DOHH2 (cell line): ENCODE measurements around the gene PLTP.

Experiments
- H3F3A ChIP-seq: fragments of 200-600 bp; sonication (generic), shearing (Covaris generic); 2 replicates; pipeline ENCODE4 v1.6.0; 2016; ENCODE audit warnings: antibody characterized with exemption, mild to moderate bottlenecking; ENCODE audit not compliant: control insufficient read depth, insufficient read depth
- H3K27ac ChIP-seq: fragments of 200-600 bp; sonication (generic); 2 replicates; pipeline ENCODE4 v1.5.1; 2014; ENCODE audit warnings: low read depth, mild to moderate bottlenecking, low read length, moderate library complexity
- H3K27me3 ChIP-seq: fragments of 200-600 bp; sonication (generic); 2 replicates; pipeline ENCODE4 v1.6.1; 2014; ENCODE audit warnings: mild to moderate bottlenecking, low read length, mixed read lengths; ENCODE audit not compliant: control insufficient read depth
- H3K36me3 ChIP-seq: fragments of 200-600 bp; sonication (generic); 2 replicates; pipeline ENCODE4 v1.6.1; 2014; ENCODE audit warnings: mild to moderate bottlenecking, low read length, moderate library complexity, mixed read lengths; ENCODE audit not compliant: control insufficient read depth
- H3K4me1 ChIP-seq: fragments of 200-600 bp; sonication (generic); 2 replicates; pipeline ENCODE4 v1.6.1; 2014; ENCODE audit warnings: mild to moderate bottlenecking, low read length, mixed read lengths; ENCODE audit not compliant: control insufficient read depth
- H3K4me2 ChIP-seq: fragments of 200-600 bp; sonication (generic); 2 replicates; pipeline ENCODE4 v1.6.0; 2014; ENCODE audit warnings: mild to moderate bottlenecking, low read length, moderate library complexity
- H3K4me3 ChIP-seq: fragments of 200-600 bp; sonication (generic); 2 replicates; pipeline ENCODE4 v1.5.1; 2014; ENCODE audit warnings: mild to moderate bottlenecking, low read length, mixed read lengths
- H3K79me2 ChIP-seq: fragments of 200-600 bp; sonication (generic); 2 replicates; pipeline ENCODE4 v1.6.1; 2014; ENCODE audit warnings: mild to moderate bottlenecking, low read length, mixed read lengths; ENCODE audit not compliant: control insufficient read depth
- H3K9me2 ChIP-seq: fragments of 200-600 bp; sonication (generic); replicated peaks from 2 replicates; pipeline ENCODE4 v1.6.1; 2014; ENCODE audit warnings: mild to moderate bottlenecking, low read length, mixed read lengths; ENCODE audit not compliant: control insufficient read depth
- H3K9me3 ChIP-seq: fragments of 200-600 bp; sonication (generic); 2 replicates; pipeline ENCODE4 v1.6.1; 2014; ENCODE audit warnings: antibody characterized with exemption, low read length, mixed read lengths; ENCODE audit not compliant: control insufficient read depth, insufficient read depth
- H4K20me1 ChIP-seq: fragments of 200-600 bp; sonication (generic); 2 replicates; pipeline ENCODE4 v1.6.0; 2014; ENCODE audit warnings: low read depth, mild to moderate bottlenecking, antibody characterized with exemption, low read length, moderate library complexity; ENCODE audit not compliant: control insufficient read depth, insufficient read depth
- EZH2phosphoT487 ChIP-seq: fragments of 200-600 bp; sonication (generic); IDR thresholded peaks from 2 replicates; pipeline ENCODE4 v1.6.1; 2017; ENCODE audit warnings: borderline replicate concordance, mild to moderate bottlenecking, antibody characterized with exemption, low read length, moderate library complexity, mixed read lengths
- TF ChIP-seq, protein P1 (sequence below): fragments of 200-600 bp; sonication (generic); IDR thresholded peaks from one replicate; pipeline ENCODE4 v1.5.1; 2014; ENCODE audit warnings: antibody characterized with exemption, mild to moderate bottlenecking, low read depth, low read length; ENCODE audit not compliant: poor library complexity, severe bottlenecking

The PLTP gene

DNA sequence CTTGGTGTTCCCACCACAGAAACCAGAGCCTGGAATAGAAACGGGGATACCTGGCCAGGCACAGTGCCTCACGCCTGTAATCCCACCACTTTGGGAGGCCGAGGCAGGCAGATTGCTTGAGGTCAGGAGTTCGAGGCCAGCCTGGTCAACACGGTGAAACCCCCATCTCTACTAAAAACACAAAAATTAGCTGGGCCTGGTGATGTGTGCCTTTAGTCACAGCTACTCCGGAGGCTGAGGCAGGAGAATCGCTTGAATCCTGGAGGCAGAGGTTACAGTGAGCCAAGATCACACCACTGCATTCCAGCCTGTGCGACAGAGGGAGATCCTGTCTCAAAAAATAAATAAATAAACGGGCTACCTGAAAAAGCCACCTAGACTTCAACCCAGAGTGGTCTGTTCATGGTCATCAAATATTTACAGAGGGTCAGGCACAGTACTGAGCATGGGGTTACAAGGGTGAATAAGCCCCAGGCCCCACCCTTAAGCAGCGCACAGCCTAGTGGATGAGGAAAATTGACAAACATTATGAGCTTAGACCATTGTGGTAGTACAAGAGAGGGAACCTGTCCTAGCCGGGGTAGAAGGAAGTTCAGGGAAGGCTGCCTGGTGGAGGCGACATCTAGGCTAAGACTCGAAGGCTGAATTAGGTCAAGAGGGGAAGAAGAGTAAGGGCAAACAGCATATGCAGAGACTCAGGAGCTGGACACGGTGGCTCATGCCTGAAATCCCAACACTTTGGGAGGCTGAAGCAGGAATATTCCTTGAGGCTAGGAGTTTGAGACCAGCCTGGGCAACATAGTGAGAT, 15.3 kb upstream of the PLTP start:
- H3K27ac ChIP-seq: no peak overlapping the region
- TF ChIP-seq EZH2phosphoT487: no peak
- TF ChIP-seq, protein P1, sequence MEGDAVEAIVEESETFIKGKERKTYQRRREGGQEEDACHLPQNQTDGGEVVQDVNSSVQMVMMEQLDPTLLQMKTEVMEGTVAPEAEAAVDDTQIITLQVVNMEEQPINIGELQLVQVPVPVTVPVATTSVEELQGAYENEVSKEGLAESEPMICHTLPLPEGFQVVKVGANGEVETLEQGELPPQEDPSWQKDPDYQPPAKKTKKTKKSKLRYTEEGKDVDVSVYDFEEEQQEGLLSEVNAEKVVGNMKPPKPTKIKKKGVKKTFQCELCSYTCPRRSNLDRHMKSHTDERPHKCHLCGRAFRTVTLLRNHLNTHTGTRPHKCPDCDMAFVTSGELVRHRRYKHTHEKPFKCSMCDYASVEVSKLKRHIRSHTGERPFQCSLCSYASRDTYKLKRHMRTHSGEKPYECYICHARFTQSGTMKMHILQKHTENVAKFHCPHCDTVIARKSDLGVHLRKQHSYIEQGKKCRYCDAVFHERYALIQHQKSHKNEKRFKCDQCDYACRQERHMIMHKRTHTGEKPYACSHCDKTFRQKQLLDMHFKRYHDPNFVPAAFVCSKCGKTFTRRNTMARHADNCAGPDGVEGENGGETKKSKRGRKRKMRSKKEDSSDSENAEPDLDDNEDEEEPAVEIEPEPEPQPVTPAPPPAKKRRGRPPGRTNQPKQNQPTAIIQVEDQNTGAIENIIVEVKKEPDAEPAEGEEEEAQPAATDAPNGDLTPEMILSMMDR: no peak
- H3K4me3 ChIP-seq: no peak overlapping the region
- H3K9me3 ChIP-seq: no peaks in the 10 kb centered on the region
- no peaks in the 10 kb centered on the region for H4K20me1 ChIP-seq
- H3K27me3 ChIP-seq: no peaks in the 10 kb centered on the region
- no peaks in the 10 kb centered on the region for H3K36me3 ChIP-seq
- H3K79me2 ChIP-seq: no peaks in the 10 kb centered on the region
- no peaks in the 10 kb centered on the region for H3F3A ChIP-seq
- H3K4me1 ChIP-seq: no peaks in the 10 kb centered on the region
- no peak overlapping the region for H3K4me2 ChIP-seq
- no peaks in the 10 kb centered on the region for H3K9me2 ChIP-seq

DNA sequence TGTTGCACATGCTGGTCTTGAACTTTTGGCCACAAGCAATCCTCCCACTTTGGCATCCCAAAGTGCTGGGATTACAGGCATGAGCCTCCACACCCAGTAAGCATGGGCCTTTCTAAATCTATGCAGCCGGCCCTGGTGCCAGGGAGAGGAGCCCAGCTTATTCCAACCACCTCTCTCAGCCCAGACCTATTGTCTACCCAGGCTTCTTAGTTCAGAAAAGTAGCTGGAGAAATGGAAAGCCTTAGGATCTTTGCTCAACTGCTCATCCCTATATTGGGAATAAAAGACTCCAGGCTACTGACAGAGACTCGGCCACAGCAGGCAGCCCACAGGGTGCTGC, 14.7 kb upstream of the PLTP start:
- Histone ChIP-seq H3K9me2 (no peaks in the 10 kb centered on the region), H3K4me2 (no peak overlapping the region)
- no peak for TF ChIP-seq EZH2phosphoT487
- TF ChIP-seq, protein P1: no peak

DNA sequence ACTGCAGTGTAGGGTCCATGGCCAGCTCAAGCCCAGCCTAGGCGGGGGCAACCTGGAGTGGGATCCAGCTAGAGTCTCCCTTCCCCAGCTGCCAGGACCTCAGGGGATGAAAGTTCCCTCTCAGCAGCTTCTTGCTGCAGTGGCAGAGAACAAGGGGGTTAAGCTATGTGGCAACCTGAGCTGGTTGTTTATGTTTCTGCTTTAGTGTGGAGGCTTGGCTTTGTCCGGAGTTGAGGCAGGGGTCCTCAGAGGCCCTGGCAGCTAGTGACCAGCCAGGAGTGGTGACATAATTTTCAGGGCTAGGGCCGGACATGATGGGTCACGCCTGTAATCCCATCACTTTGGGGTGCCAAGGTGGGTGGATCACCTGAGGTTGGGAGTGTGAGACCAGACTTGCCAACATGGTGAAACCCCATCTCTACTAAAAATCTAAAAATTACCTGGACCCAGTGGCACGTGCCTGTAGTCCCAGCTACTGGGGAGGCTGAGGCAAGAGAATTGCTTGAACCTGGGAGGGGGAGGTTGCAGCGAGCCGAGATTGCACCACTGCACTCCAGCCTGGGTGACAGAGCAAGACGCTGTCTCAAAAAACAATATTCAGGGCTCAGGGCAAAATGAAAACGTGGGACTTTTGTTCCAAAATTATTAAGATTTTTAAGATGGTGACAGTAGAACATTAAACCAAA, 14.0 kb upstream of the PLTP start:
- TF ChIP-seq, protein P1: no peak
- TF ChIP-seq EZH2phosphoT487: no peak

More for the DNA sequence above, 14.7 kb upstream of the PLTP start:
- no peaks in the 10 kb centered on the region for H3K79me2 ChIP-seq
- H3K9me3 ChIP-seq: no peaks in the 10 kb centered on the region
- no peaks in the 10 kb centered on the region for H3F3A ChIP-seq
- H3K27ac ChIP-seq: no peak overlapping the region
- no peak overlapping the region for H3K4me3 ChIP-seq
- no peaks in the 10 kb centered on the region for H3K4me1 ChIP-seq
- H3K36me3 ChIP-seq: no peaks in the 10 kb centered on the region
- H3K27me3 ChIP-seq: peaks cover 2% of the 10 kb centered on the region
- no peaks in the 10 kb centered on the region for H4K20me1 ChIP-seq

More for the DNA sequence above, 14.0 kb upstream of the PLTP start:
- Histone ChIP-seq H3K4me2 (no peak overlapping the region), H3K27me3 (peaks cover 6% of the 10 kb centered on the region), H3K4me3 (no peak overlapping the region), H3K9me2 (no peaks in the 10 kb centered on the region), H3F3A (no peaks in the 10 kb centered on the region), H3K4me1 (no peaks in the 10 kb centered on the region), H3K27ac (no peak overlapping the region), H4K20me1 (no peaks in the 10 kb centered on the region), H3K36me3 (no peaks in the 10 kb centered on the region), H3K79me2 (no peaks in the 10 kb centered on the region), H3K9me3 (no peaks in the 10 kb centered on the region)
